Brain microvascular endothelial cell (primary cell): ENCODE measurements around the gene SWT1.

ENCODE experiments used
- DNase-seq: peaks from one replicate; pipeline ENCODE4 v3.0.0-alpha.2; 2020
- H3K27ac ChIP-seq: fragments of 250-450 bp; sonication (Bioruptor Pico); 2 replicates; pipeline ENCODE4 v1.5.1; 2020; ENCODE audit warnings: mild to moderate bottlenecking, moderate library complexity
- H3K27me3 ChIP-seq: fragments of 250-450 bp; sonication (Bioruptor Pico); replicated peaks from 2 replicates; pipeline ENCODE4 v1.5.1; 2020; ENCODE audit warnings: mild to moderate bottlenecking
- H3K36me3 ChIP-seq: fragments of 250-450 bp; sonication (Bioruptor Pico); replicated peaks from 2 replicates; pipeline ENCODE4 v1.5.1; 2020; ENCODE audit warnings: mild to moderate bottlenecking
- H3K4me3 ChIP-seq: 2 replicates; pipeline ENCODE4 v1.5.1; 2011; ENCODE audit warnings: low read depth, mild to moderate bottlenecking, control low read depth, low read length, moderate library complexity
- in situ Hi-C: cut with HindIII; loops from 2 replicates; pipeline ENCODE4 v1.10.0; 2017; ENCODE audit warnings: low sequenced_read_pairs, low pct_ligation_motif_present
- TF ChIP-seq, protein P1 (sequence below): IDR thresholded peaks from 2 replicates; pipeline ENCODE4 v1.5.1; 2011; ENCODE audit warnings: low read depth, mild to moderate bottlenecking, moderate library complexity, low read length, control low read depth, inconsistent platforms; ENCODE audit errors: missing control alignments

Gene SWT1

GRCh38 chr1:185300152-185300551 lies 143.2 kb downstream of the SWT1 start:
- Histone ChIP-seq H3K27ac (no peak overlapping the region), H3K4me3 (no peak overlapping the region), H3K27me3 (no peaks in the 10 kb centered on the region), H3K36me3 (peaks cover 63% of the 10 kb centered on the region)
- no peak for DNase-seq
- TF ChIP-seq, protein P1, sequence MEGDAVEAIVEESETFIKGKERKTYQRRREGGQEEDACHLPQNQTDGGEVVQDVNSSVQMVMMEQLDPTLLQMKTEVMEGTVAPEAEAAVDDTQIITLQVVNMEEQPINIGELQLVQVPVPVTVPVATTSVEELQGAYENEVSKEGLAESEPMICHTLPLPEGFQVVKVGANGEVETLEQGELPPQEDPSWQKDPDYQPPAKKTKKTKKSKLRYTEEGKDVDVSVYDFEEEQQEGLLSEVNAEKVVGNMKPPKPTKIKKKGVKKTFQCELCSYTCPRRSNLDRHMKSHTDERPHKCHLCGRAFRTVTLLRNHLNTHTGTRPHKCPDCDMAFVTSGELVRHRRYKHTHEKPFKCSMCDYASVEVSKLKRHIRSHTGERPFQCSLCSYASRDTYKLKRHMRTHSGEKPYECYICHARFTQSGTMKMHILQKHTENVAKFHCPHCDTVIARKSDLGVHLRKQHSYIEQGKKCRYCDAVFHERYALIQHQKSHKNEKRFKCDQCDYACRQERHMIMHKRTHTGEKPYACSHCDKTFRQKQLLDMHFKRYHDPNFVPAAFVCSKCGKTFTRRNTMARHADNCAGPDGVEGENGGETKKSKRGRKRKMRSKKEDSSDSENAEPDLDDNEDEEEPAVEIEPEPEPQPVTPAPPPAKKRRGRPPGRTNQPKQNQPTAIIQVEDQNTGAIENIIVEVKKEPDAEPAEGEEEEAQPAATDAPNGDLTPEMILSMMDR: no peak
- in situ Hi-C loops: no loop called here

DNA sequence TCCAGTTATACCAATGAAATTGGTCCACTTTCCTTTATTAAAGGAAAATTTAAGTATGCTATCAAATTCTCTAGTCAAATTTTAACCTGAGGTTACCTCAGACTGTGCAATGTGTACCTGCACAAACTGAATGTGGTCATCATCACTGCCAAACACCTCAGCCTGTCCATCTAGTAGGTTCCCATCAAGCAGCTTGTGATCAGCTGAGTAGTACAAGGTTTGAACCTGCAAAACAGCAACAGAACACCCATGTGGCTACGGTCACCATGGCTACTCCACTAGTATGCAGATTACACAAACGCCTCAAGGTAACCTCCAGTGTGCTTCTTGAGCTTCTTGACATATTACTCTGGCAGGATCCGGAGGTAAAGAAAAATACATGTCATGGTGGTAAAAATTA lies 148.5 kb downstream of the SWT1 start:
- no peak for DNase-seq
- Histone ChIP-seq H3K36me3 (peaks cover 67% of the 10 kb centered on the region), H3K4me3 (no peak overlapping the region), H3K27ac (no peak overlapping the region), H3K27me3 (no peaks in the 10 kb centered on the region)
- TF ChIP-seq, protein P1: no peak
- in situ Hi-C loops: no loop called here

DNA sequence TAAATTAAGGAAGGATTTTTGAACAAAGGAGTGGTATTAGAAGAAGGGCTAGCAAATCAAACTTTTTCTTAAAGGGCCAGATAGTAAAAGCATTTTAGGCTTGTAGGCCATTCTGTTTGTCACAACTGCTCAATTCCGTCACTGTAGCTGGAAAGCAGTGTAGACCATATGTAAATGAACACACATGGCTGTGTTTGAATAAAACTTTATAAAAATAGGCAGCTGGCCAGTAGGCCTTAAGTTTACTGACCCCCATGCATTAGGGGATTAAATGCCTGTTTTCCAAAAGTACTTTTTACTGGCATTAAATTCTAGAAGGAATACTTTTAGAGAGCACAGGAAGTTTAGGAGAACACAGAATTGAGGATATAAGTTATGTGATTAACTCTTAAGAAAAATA lies 151.2 kb downstream of the SWT1 start:
- peaks cover 62% of the 10 kb centered on the region for H3K36me3 ChIP-seq
- H3K4me3 ChIP-seq: no peak overlapping the region
- H3K27ac ChIP-seq: no peak overlapping the region
- DNase-seq: no peak
- no peaks in the 10 kb centered on the region for H3K27me3 ChIP-seq
- TF ChIP-seq, protein P1: no peak
- in situ Hi-C loops: no loop called here

DNA sequence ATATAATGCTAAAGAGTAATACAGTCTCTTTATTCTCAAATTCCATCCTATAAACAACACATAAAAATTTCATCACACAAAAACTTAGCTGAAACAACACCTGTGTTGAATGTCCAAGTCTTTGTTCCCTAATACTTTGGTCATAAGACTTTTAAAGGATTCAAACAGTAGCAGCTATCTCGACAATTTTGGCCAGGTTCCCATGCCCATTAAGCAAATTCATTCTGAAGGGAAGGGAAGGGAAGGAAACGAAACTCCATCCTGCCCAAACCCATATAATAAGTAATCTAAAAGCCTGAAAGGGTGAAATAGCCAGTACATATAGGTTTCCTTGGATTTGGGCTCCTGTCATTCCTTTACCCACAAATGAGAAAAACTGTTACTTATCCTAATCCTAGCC lies 152.6 kb downstream of the SWT1 start:
- H3K36me3 ChIP-seq: peaks cover 53% of the 10 kb centered on the region
- in situ Hi-C loops: no loop called here
- no peak for DNase-seq

GRCh38 chr1:185311589-185312225 lies 154.7 kb downstream of the SWT1 start:
- TF ChIP-seq, protein P1: no peak
- no peak overlapping the region for H3K27ac ChIP-seq
- H3K4me3 ChIP-seq: no peak overlapping the region
- no peak for DNase-seq
- peaks cover 40% of the 10 kb centered on the region for H3K36me3 ChIP-seq
- in situ Hi-C loops: no loop called here
- H3K27me3 ChIP-seq: no peaks in the 10 kb centered on the region

More for the DNA sequence above, 152.6 kb downstream of the SWT1 start:
- TF ChIP-seq, protein P1: no peak
- Histone ChIP-seq H3K4me3 (no peak overlapping the region), H3K27me3 (no peaks in the 10 kb centered on the region), H3K27ac (no peak overlapping the region)
